GM19099 (cell line): Measurements from ENCODE around the gene CHFR.

Experiments
- POLR2A ChIP-seq: IDR thresholded peaks from 3 replicates; pipeline ENCODE4 v1.6.1; 2011; ENCODE audit warnings: low read depth; ENCODE audit not compliant: insufficient read length; ENCODE audit errors: extremely low read depth

CHFR gene

DNA sequence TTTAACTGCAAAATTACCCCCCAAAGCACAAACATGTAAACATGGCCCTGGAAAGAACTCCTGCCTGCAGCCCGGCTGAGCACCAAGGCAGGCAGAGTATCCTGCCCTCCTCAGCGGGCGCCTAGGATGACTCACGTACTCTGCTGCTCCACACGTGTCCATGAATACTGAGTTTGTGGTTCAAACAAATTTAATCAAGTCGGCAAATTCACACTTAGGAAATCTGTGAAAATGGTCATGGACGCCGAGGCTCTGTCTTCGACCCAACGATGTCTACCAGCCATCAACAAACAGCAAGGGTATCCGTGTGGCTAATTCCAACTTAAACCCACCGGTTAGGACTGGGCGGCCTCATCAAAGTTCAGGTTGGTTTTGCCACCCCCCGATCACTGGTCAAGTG is 84.3 kb downstream of the CHFR start:
- TF ChIP-seq POLR2A, result no peak

DNA sequence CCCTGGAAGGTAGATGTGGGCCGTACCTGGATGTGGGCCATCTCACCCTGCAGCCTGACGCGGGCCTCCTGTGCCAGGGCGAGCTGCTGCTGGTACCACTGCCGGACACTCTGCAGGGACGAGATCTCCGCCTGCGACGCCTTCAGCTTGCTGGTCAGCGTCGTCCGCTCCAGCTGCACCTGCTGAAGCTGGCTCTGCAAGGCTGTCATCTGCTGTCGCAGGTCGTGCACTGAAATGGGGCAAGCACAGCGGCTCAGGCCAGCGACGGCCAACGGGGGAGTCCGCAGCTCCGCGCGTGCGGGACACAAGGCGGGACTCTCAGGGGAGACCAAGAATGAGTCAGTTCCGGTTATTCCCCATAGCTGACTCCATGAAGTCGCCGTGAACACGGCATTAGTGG is 85.7 kb downstream of the CHFR start:
- TF ChIP-seq POLR2A, result no peak

DNA sequence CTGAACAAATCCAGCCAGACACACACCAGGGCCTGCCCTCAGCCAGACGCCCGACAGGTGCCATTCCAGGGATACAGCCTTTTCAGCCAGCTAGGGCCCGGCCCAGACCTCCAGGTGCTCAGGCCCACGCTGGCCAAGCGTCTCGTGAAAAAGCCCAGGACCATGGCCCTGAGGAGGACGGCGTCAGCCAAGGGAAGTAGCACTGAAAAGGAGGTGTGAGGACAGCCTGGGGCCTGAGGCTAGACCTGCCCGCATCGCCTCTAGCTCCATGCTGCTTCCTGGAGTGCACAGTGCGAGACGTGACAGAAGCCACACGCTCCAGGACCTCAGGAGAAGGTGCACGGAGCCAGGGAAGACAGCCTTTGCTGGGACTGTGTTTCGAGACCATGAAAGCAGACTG is 88.6 kb downstream of the CHFR start:
- TF ChIP-seq POLR2A, result no peak

DNA sequence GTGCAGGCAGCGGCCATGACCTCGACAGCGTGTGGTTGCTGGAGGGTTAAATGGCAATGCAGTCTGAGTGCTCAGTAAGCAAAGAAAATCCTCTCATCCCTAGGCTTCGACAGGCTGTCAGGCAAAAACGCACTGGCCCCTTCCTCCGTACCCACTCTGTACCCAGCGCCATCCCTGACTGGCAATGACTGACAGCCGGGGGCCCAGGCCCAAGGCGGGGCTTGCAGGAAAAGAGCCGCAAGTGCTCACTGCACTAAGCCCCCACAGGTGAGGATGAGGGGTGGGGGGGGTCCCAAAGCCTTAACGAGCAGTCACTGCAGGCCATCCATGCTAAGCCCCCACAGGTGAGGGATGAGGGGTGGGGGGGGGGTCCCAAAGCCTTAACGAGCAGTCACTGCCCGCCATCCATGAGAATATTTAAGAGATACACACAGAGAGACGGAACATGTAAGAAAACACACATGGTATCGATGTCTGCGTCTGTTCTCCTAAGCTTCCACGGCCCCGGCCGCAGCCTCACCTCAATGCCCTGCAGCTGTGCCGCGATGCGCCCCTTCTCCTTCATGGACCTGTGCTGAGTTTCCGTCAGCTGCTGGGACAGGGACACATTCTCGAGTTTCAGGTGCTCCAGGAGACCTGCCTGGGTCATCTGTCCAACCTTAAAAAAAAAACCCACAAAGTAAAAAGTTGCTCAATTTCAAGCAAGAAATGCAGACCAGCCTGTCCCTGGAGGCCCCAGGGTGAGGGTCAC is 89.4 kb downstream of the CHFR start:
- no peak for TF ChIP-seq POLR2A

DNA sequence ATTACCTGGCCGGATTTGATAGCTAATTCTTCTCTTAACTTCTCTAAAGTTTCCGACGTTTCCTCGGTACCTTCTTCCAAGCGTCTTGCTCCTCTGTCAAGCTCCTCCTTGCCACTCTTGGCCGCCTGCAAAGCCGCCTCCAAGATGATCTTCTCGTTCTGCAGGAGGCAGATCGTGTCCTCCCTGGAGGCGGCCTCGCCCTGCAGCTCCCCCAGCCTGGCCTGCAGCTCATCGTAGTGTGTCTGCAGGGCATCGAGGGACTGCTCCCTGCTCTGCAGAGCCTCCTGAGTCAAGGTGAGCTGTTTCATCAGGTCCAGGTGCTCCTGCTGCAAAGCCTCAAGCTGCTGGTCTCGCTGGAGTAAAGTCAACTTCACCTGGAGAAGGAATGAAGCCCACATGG is 91.6 kb downstream of the CHFR start:
- TF ChIP-seq POLR2A, result no peak

DNA sequence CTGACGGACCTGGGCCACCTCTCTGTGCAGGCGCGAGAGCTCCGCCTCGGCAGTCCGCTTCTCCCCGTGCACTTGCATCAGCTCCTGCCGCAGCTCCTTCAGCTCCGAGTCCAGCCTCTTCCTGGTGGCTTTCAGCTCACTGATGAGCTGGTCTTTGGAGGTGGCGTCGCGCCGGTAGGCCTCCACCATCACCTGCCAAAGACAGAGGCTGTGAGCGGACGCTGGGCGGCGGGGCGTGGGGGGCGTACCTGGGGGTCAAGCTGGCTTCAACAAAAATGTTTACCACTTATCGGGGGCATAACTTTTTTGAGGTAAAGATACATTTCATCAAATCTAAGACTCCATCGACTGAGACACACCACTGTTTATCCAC is 98.3 kb downstream of the CHFR start:
- no peak for TF ChIP-seq POLR2A

DNA sequence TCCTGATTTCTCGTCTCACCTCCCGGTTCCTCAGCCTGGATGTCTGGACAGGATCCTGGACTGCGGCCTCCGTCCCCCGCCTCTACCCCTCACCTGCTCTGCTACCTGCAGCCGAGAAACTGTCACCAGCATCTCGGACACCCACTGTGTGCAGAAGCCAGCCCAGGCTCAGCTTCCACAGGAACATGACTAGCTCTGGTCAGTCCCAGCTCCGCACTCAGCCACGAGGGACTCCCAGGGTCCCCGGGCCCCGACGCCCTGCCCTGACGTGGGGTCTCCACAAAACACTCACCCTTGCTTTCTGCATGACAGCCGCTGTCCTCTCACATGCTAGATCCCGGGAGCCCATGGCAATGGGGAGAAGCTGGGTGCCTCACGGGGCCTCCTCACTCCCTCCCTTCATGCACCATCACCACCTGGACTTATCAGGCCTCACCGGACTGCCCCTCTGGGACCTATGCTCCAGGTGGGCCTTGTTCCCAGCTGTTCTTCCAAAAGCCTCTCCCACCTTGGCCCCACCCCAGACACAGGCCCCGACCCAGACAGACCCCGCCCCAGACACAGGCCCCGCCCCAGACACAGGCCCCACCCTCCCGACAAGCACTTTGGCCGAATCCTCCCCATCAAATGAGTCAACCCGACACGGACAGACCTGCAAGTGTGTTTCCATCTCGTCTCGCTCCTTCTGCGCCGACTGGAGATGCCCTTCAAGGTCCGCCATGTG is 98.9 kb downstream of the CHFR start:
- no peak for TF ChIP-seq POLR2A

DNA sequence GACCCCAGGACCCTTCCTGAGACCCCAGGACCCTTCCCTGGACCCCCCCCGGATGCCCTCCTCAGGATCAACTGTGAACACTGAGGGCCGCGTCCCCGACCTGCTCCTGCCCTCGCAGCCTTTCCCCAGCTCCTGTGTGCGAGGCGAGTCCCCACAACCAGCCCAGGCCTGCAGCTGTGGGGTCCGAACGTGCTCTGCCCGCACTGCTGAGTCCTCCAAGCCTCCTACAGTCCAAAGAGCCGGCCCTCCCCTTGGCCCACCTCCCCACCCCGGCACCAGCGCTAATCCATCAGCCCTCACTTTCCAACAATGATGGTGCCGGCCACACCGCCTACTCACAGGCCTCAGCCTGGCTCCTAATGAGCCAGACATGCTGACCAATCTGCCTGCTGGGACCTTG is 99.5 kb downstream of the CHFR start:
- no peak for TF ChIP-seq POLR2A

DNA sequence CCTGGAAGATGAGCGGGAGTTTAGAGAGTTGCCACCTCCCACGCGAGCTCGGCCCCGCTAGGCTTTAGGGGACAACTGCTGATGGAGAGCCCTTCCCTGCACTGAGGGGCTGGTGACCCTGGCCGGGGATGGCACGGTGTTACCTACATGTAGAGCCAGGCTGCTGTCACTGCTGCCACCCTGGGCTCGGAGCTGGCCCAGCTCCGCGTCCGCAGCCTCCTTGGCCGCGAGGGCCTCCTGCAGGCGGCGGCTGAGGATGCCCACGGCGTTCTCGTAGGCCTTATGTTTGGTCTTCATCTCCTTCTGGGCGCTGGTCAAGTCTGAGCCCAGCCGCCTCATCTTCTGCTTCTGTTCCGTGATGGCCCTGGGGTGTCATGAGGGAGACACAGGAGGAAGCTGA is 101.2 kb downstream of the CHFR start:
- TF ChIP-seq POLR2A, result no peak

DNA sequence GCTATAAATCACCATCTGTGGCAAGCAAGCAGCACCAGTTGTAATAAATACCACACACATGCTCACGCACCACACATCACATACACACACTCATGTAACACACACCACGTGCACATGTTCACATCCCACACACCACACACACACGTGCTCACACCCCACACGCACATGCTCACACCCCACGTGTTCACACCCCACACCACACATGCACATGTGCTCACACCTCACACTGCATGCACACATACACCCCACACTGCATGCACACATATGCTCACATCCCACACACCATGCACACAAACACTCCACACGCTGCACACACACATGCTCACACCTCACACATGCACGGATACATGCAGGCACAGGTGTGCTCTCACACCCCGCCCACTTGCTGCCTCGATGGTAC is 102.8 kb downstream of the CHFR start:
- no peak for TF ChIP-seq POLR2A

DNA sequence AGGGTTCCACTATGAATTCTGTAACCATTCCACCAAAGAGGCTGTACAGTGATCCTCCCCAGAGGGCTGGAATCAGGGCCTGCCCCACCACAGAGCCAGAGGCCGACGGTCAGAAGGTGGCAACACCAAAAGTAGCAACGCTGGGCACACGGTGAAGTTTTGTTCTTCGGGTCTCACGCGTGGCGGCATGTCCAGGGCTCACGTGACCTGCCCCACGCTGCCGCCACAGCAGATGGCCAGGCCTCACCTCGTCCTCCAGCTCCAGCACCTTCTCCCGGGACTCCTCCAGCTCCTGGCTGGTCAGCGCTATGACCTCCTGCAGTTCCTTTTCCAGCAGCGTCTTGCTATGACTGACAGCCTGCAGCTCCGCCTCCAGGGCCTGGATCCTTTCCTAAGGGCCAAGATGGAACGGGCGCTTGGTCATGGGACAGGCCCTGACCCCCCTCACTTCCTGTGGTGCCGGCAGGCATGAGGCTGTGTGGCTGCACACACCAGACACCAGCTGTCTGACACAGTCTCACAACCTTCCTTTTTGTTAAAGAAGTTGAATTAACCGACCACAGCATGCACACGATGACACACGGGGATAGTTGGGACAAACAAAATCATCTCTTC is 103.4 kb downstream of the CHFR start:
- no peak for TF ChIP-seq POLR2A
